Measurements from ENCODE around the gene NRXN2.

DNA sequence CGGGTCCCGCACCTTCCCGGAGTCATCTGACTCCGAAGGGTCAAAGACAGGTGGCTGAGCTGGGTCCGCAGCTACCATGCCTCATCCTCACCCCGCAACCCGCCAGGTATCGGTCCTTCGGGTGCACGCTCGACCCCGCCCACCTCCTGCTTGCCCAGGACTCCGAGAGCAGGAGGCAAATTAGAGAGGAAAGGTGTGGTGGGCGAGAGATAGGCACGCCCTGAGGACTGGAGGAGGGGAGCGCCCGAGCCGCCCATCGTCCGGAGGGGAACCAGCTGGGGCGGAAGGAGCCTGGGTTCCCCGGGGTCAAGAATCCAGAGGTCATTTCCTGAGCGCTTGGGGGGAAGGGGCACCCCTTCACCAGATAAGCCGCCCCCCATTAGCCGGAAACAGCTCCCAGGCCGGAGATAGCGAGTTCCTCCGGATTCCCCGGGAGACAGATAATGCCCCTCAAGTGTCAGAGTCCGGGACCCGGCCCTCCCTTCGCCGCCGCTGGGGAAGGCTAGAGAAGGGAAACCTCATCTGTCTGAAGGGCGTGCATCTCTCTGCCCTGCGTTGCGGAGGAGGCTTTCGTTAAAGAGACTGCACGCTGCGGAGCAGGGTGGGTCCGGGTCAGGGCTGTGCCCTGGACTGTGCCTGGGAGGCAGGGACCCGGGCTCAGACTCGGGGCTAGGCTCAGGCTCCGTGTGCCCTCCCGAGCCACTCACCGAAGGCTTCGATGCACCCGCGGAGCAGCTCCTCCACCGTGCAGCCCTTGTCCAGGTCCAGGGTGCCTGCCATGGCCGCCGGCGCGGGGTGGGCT is 19.3 kb upstream of the NRXN2 start:
- TF ChIP-seq POLR2A (IDR thresholded peaks at IDR 0.05): no peak
- TF ChIP-seq, protein P1, sequence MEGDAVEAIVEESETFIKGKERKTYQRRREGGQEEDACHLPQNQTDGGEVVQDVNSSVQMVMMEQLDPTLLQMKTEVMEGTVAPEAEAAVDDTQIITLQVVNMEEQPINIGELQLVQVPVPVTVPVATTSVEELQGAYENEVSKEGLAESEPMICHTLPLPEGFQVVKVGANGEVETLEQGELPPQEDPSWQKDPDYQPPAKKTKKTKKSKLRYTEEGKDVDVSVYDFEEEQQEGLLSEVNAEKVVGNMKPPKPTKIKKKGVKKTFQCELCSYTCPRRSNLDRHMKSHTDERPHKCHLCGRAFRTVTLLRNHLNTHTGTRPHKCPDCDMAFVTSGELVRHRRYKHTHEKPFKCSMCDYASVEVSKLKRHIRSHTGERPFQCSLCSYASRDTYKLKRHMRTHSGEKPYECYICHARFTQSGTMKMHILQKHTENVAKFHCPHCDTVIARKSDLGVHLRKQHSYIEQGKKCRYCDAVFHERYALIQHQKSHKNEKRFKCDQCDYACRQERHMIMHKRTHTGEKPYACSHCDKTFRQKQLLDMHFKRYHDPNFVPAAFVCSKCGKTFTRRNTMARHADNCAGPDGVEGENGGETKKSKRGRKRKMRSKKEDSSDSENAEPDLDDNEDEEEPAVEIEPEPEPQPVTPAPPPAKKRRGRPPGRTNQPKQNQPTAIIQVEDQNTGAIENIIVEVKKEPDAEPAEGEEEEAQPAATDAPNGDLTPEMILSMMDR (IDR thresholded peaks at IDR 0.05): no peak
